Erythroblast (primary cell): ENCODE results near the gene LYSMD3.

ENCODE experiments used
- GATA1 ChIP-seq: IDR thresholded peaks from 2 replicates; pipeline ENCODE4 v1.6.1; 2011; ENCODE audit warnings: low read depth, mild to moderate bottlenecking, control low read depth, low read length, moderate library complexity
- POLR2A ChIP-seq: IDR thresholded peaks from 2 replicates; pipeline ENCODE4 v1.6.1; 2011; ENCODE audit warnings: mild to moderate bottlenecking, low read length

DNA sequence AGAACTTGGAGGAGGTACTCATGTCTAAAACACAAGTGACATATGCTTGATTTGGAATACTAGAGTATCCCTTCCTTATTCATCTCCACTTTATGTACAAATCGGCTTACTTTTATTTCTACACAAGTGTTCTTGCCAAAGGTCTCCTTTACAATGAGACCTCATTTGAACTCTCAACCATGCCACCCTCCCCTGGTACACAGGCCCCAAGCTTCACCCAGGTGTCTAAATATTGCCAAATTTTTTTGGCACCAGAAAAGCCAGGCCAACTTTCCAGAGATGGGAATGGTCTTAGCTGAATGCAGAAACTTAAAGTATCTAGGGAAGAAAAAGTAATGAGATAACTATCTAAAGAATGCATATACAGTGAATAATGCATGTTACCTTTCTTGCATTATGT is 18.9 kb downstream of the LYSMD3 start:
- TF ChIP-seq POLR2A, result no peak
- TF ChIP-seq GATA1, result no peak
